ENCODE measurements around the gene CYP2B6. TPM values are rescaled to one million over a fixed set of nuclear protein-coding genes. Genes with fewer than 3 reads are reported as not detected.
"Not testable (repeated sequence)": the region's sequence is repeated elsewhere in the genome, so short reads cannot be mapped to it uniquely, and the experiment has no call there.

CYP2B6 gene
- total RNA-seq, 6 experiments from 2014 or later, result not detected

- H3K4me1 Mint-ChIP-seq (ENCODE audit: low read depth), result no peaks in the 10 kb centered on the region
- TF ChIP-seq, protein P1, sequence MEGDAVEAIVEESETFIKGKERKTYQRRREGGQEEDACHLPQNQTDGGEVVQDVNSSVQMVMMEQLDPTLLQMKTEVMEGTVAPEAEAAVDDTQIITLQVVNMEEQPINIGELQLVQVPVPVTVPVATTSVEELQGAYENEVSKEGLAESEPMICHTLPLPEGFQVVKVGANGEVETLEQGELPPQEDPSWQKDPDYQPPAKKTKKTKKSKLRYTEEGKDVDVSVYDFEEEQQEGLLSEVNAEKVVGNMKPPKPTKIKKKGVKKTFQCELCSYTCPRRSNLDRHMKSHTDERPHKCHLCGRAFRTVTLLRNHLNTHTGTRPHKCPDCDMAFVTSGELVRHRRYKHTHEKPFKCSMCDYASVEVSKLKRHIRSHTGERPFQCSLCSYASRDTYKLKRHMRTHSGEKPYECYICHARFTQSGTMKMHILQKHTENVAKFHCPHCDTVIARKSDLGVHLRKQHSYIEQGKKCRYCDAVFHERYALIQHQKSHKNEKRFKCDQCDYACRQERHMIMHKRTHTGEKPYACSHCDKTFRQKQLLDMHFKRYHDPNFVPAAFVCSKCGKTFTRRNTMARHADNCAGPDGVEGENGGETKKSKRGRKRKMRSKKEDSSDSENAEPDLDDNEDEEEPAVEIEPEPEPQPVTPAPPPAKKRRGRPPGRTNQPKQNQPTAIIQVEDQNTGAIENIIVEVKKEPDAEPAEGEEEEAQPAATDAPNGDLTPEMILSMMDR (IDR thresholded peaks at IDR 0.05), result no peak
- H3K9me3 Mint-ChIP-seq, result no peaks in the 10 kb centered on the region
- DNase-seq, result no peak
- no peaks in the 10 kb centered on the region for H3K36me3 Mint-ChIP-seq (ENCODE audit: low read depth)
- no peak overlapping the region for H3K27ac Mint-ChIP-seq
- peaks cover 37% of the 10 kb centered on the region for H3K27me3 Mint-ChIP-seq (ENCODE audit: insufficient read depth)
- no peak overlapping the region for H3K4me3 Mint-ChIP-seq
These were observed 59.3 kb downstream of the CYP2B6 start for GRCh38 chr19:41050426-41050825.

DNA sequence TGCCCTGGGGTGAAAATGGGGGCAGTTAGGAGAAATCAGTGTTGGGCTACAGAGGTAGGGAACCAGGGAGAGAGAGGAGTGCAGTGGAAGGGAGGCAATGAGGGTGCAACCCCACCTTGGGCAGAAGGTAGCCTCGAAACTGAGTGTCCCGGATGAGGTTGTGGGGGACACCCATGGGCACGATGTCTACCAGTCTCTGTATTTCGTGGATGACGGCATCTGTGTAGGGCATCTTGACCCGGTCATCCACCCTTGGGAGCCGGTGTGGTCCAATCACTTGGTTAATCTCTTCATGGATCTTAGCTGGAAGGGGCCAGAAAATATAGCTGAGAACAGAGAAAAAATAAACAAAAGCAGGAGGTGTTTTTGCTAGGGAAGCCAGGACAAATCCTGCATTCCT lies 61.1 kb downstream of the CYP2B6 start:
- H3K4me1 Mint-ChIP-seq (ENCODE audit: low read depth); DNase-seq; H3K9me3 Mint-ChIP-seq; H3K4me3 Mint-ChIP-seq; H3K36me3 Mint-ChIP-seq (ENCODE audit: low read depth); H3K27ac Mint-ChIP-seq: not testable (repeated sequence)
- peaks cover 38% of the 10 kb centered on the region for H3K27me3 Mint-ChIP-seq (ENCODE audit: insufficient read depth)

DNA sequence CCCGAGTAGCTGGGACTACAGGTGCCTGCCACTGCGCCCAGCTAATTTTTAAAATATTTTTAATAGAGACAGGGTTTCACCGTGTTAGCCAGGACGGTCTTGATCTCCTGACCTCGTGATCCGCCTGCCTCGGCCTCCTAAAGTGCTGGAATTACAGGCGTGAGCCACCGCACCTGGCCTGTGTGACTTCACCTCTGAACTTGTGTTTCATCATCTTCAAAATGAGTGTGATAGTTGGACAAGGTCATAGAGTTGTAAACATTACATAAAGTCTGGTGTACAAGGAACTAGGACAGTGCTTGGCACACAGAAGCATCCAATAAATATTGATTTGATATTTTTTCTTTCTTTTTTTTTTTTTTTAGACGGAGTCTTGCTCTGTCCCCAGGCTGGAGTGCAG lies 62.2 kb downstream of the CYP2B6 start:
- not testable (repeated sequence) for H3K4me1 Mint-ChIP-seq (ENCODE audit: low read depth); DNase-seq; H3K4me3 Mint-ChIP-seq; H3K9me3 Mint-ChIP-seq; H3K36me3 Mint-ChIP-seq (ENCODE audit: low read depth); H3K27ac Mint-ChIP-seq
- peaks cover 41% of the 10 kb centered on the region for H3K27me3 Mint-ChIP-seq (ENCODE audit: insufficient read depth)

- Mint-ChIP-seq H3K9me3 (no peaks in the 10 kb centered on the region), H3K27ac (no peak overlapping the region), H3K4me1 (ENCODE audit: low read depth) (no peaks in the 10 kb centered on the region), H3K4me3 (peak overlapping the region; percentile 68), H3K36me3 (ENCODE audit: low read depth) (no peaks in the 10 kb centered on the region), H3K27me3 (ENCODE audit: insufficient read depth) (peaks cover 13% of the 10 kb centered on the region)
- TF ChIP-seq, protein P1 (IDR thresholded peaks at IDR 0.05), result no peak
- peak; percentile 32 for DNase-seq
These were observed 74.0 kb downstream of the CYP2B6 start for GRCh38 chr19:41064974-41065569.

Other genes with a start within 250 kb of the CYP2B6 start
- 1 to 10 TPM; 6.7 to 8.5 (median 7.5) TPM for gene ACTMAP, start 240.8 kb upstream of the CYP2B6 start, total RNA-seq (2021; fragmentation: NEBNext Ultra II Directional; extraction: Animal tissue kit (Norgen Biotek cat#: 25700))
- 100 to 1,000 TPM in 4 of 6 experiments, 10 to 100 TPM in 2; 87.8 to 120 (median 104) TPM for gene SNRPA, start 240.1 kb upstream of the CYP2B6 start, total RNA-seq (2021; fragmentation: NEBNext Ultra II Directional; extraction: Animal tissue kit (Norgen Biotek cat#: 25700))
- not detected for gene MIA, start 215.8 kb upstream of the CYP2B6 start, total RNA-seq (2021; fragmentation: NEBNext Ultra II Directional; extraction: Animal tissue kit (Norgen Biotek cat#: 25700))
- 10 to 100 TPM; 20.4 to 26.4 (median 22.0) TPM for gene RAB4B, start 213.0 kb upstream of the CYP2B6 start, total RNA-seq (2021; fragmentation: NEBNext Ultra II Directional; extraction: Animal tissue kit (Norgen Biotek cat#: 25700))
- 10 to 100 TPM; 56.0 to 72.0 (median 60.1) TPM for gene EGLN2, start 192.1 kb upstream of the CYP2B6 start, total RNA-seq (2021; fragmentation: NEBNext Ultra II Directional; extraction: Animal tissue kit (Norgen Biotek cat#: 25700))
- not detected for gene CYP2A6, start 140.8 kb upstream of the CYP2B6 start, total RNA-seq (2021; fragmentation: NEBNext Ultra II Directional; extraction: Animal tissue kit (Norgen Biotek cat#: 25700))
- not detected for gene CYP2A7, start 109.1 kb upstream of the CYP2B6 start, total RNA-seq (2021; fragmentation: NEBNext Ultra II Directional; extraction: Animal tissue kit (Norgen Biotek cat#: 25700))
- not detected for gene CYP2A13, start 97.2 kb downstream of the CYP2B6 start, total RNA-seq (2021; fragmentation: NEBNext Ultra II Directional; extraction: Animal tissue kit (Norgen Biotek cat#: 25700))
- not detected for gene CYP2F1, start 123.2 kb downstream of the CYP2B6 start, total RNA-seq (2021; fragmentation: NEBNext Ultra II Directional; extraction: Animal tissue kit (Norgen Biotek cat#: 25700))
- 1 to 10 TPM in 3 of 6 experiments, under 1 TPM in 3; 0.65 to 1.6 (median 1.1) TPM for gene CYP2S1, start 201.9 kb downstream of the CYP2B6 start, total RNA-seq (2021; fragmentation: NEBNext Ultra II Directional; extraction: Animal tissue kit (Norgen Biotek cat#: 25700))
- gene AXL, start 227.9 kb downstream of the CYP2B6 start, total RNA-seq (2021; fragmentation: NEBNext Ultra II Directional; extraction: Animal tissue kit (Norgen Biotek cat#: 25700)), result 100 to 1,000 TPM; 419 to 474 (median 458) TPM